Nephron progenitor cell (in vitro differentiated cells): ENCODE results near the gene VWC2L.

Experiments
- DNase-seq: peaks from one replicate; pipeline ENCODE4 v3.0.0; 2021
- H3K27ac Mint-ChIP-seq: 2 replicates; pipeline ENCODE4 v1.8.0; 2021; ENCODE audit warnings: mild to moderate bottlenecking, moderate library complexity, mixed read lengths
- H3K27me3 Mint-ChIP-seq: 2 replicates; pipeline ENCODE4 v1.8.0; 2021; ENCODE audit warnings: mild to moderate bottlenecking, low read depth, mixed read lengths; ENCODE audit not compliant: poor library complexity
- H3K36me3 Mint-ChIP-seq: 2 replicates; pipeline ENCODE4 v1.8.0; 2021; ENCODE audit warnings: low read depth, mixed read lengths
- H3K4me1 Mint-ChIP-seq: 2 replicates; pipeline ENCODE4 v1.8.0; 2021; ENCODE audit warnings: mixed read lengths
- H3K4me3 Mint-ChIP-seq: 2 replicates; pipeline ENCODE4 v1.8.0; 2021; ENCODE audit warnings: mild to moderate bottlenecking, moderate library complexity, mixed read lengths
- H3K9me3 Mint-ChIP-seq: 2 replicates; pipeline ENCODE4 v1.8.0; 2021; ENCODE audit warnings: mild to moderate bottlenecking, moderate library complexity, mixed read lengths
- CTCF ChIP-seq: fragments of 200-600 bp; sonication (generic); IDR thresholded peaks from 2 replicates; pipeline ENCODE4 v1.5.0; 2021; ENCODE audit warnings: antibody characterized with exemption

VWC2L gene

DNA sequence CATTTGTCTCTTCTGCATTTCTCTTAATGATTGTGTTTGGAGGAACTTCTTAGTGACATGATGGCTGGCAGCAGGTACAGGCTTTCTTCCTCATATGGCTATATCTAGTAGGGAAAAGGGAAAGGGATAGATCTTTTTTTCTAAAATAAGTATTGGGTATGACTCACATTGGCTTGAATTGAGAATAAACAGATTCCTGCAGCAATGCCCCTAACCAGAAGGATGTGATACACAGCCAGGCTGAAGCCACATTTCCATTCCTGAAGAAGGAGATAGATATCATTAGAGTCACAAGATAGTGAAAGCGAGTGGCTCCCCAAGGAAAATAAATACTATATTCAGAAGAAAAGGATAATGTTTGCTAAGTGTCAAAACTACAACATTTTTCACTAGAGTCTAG lies 61.1 kb downstream of the VWC2L start:
- Mint-ChIP-seq H3K36me3 (no peaks in the 10 kb centered on the region), H3K4me3 (no peak overlapping the region), H3K9me3 (no peaks in the 10 kb centered on the region), H3K27me3 (no peaks in the 10 kb centered on the region), H3K4me1 (no peaks in the 10 kb centered on the region), H3K27ac (no peak overlapping the region)
- TF ChIP-seq CTCF = no peak
- DNase-seq = no peak

GRCh38 chr2:214477305-214477704 lies 66.5 kb downstream of the VWC2L start:
- no peaks in the 10 kb centered on the region for H3K9me3 Mint-ChIP-seq
- H3K4me1 Mint-ChIP-seq = peaks cover 20% of the 10 kb centered on the region
- H3K4me3 Mint-ChIP-seq = no peak overlapping the region
- DNase-seq = no peak
- no peaks in the 10 kb centered on the region for H3K36me3 Mint-ChIP-seq
- TF ChIP-seq CTCF = no peak
- H3K27me3 Mint-ChIP-seq = no peaks in the 10 kb centered on the region
- no peak overlapping the region for H3K27ac Mint-ChIP-seq

DNA sequence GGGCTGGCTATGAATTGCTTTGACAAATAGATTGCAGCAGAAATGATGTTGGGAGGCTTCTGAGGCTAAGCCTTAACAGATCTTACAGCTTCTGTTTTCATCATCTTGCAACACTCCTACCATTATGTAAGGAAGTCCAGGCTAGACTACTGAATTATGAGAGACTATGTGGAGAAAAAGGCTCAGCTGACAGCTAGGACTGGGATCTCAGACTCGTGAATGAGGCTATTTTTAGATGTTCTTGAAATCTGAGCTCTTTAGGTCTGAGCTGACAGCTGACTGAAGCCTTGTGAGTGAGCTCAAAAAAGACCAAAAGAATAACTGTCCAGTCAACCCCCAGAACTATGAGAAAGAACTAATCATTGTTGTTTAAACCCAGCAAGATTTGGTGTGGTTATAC lies 70.3 kb downstream of the VWC2L start:
- Mint-ChIP-seq H3K9me3 (no peaks in the 10 kb centered on the region), H3K27me3 (peaks cover 3% of the 10 kb centered on the region), H3K4me3 (peak overlapping the region; percentile 4), H3K36me3 (no peaks in the 10 kb centered on the region), H3K27ac (peak overlapping the region; percentile 20), H3K4me1 (peaks cover 26% of the 10 kb centered on the region)
- TF ChIP-seq CTCF = no peak
- no peak for DNase-seq

GRCh38 chr2:214482728-214483127 lies 71.9 kb downstream of the VWC2L start:
- no peak for TF ChIP-seq CTCF
- Mint-ChIP-seq H3K4me1 (peaks cover 26% of the 10 kb centered on the region), H3K27me3 (peaks cover 3% of the 10 kb centered on the region), H3K4me3 (no peak overlapping the region), H3K36me3 (no peaks in the 10 kb centered on the region), H3K27ac (no peak overlapping the region), H3K9me3 (no peaks in the 10 kb centered on the region)
- DNase-seq = no peak

DNA sequence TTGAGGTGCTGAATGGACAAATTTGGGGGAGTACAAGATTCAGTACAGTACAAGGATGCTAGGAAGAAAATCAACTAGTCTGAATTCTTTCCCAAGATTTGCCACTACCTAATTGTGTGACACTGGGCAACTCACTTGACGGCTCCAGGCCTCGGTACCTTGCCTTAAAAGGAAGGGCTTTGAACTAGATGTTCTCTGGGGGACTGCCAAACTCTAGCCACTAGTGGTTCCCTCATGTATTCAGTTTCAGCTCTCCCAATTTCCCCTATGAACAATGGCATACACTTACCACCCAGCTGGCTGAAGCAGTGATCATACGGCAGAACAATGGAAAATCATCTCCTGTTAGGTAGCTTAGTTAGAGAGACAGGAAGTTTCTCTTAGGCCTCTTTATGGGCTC lies 73.4 kb downstream of the VWC2L start:
- Mint-ChIP-seq H3K9me3 (no peaks in the 10 kb centered on the region), H3K4me1 (peaks cover 26% of the 10 kb centered on the region), H3K36me3 (no peaks in the 10 kb centered on the region), H3K4me3 (no peak overlapping the region), H3K27ac (no peak overlapping the region), H3K27me3 (peaks cover 3% of the 10 kb centered on the region)
- no peak for DNase-seq
- TF ChIP-seq CTCF = no peak

DNA sequence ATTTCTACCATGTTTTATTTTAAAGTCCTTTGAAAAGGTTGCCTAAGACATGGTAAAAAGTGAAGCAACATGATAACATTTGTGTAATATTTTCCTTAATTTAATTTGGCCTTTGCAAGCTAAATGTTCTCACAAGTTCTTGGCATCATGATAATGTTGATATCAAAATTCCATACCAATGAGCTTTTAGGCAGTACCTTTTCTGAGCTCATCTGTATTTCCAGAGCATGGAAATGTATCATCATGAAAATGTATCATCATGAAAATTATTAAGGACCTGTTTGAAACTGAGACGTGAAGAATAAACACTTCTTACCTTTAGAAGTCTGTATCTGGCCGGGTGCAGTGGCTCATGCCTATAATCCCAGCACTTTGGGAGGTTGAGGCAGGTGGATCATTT lies 73.8 kb downstream of the VWC2L start:
- H3K27ac Mint-ChIP-seq = no peak overlapping the region
- no peak for TF ChIP-seq CTCF
- H3K9me3 Mint-ChIP-seq = no peaks in the 10 kb centered on the region
- no peaks in the 10 kb centered on the region for H3K36me3 Mint-ChIP-seq
- no peak overlapping the region for H3K4me3 Mint-ChIP-seq
- peaks cover 3% of the 10 kb centered on the region for H3K27me3 Mint-ChIP-seq
- peaks cover 26% of the 10 kb centered on the region for H3K4me1 Mint-ChIP-seq
- DNase-seq = no peak
